PC-3 (cell line): ENCODE results near the gene HNRNPAB.

ENCODE experiments used
- EZH2 ChIP-seq: fragments of 300-600 bp; sonication (generic); IDR thresholded peaks from one replicate; pipeline ENCODE4 v1.6.1; 2017; ENCODE audit warnings: antibody characterized with exemption, mild to moderate bottlenecking, low read length; ENCODE audit not compliant: unreplicated experiment
- EZH2phosphoT487 ChIP-seq: fragments of 300-600 bp; sonication (generic); IDR thresholded peaks from 2 replicates; pipeline ENCODE4 v1.6.1; 2018; ENCODE audit warnings: mild to moderate bottlenecking, antibody characterized with exemption, low read length, borderline replicate concordance
- TF ChIP-seq, protein P1 (sequence below): fragments of 300-600 bp; sonication (generic); conservative IDR thresholded peaks from 2 replicates; pipeline ENCODE4 v1.5.1; 2017; ENCODE audit warnings: antibody characterized with exemption, low read depth, mild to moderate bottlenecking, low read length

DNA sequence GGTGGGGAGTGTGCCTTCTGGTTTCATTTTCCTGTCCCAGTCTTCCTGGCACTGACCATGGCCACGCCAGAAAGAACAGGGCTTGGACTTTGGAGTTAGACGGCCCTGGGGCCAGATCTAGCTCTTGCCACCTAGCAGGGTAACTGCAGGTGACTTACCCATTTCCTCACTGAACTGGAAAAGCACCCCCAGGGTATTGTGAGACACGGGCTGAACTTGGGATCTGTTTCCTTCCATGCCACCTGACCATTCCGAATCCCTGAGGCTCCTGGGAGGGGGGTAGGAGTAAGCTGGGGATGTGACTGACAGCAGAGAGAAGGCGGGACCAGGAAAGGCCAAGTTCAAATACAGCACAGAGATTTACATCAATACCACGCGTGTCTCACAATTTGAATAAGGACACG lies 9.4 kb downstream of the HNRNPAB start:
- TF ChIP-seq, protein P1, sequence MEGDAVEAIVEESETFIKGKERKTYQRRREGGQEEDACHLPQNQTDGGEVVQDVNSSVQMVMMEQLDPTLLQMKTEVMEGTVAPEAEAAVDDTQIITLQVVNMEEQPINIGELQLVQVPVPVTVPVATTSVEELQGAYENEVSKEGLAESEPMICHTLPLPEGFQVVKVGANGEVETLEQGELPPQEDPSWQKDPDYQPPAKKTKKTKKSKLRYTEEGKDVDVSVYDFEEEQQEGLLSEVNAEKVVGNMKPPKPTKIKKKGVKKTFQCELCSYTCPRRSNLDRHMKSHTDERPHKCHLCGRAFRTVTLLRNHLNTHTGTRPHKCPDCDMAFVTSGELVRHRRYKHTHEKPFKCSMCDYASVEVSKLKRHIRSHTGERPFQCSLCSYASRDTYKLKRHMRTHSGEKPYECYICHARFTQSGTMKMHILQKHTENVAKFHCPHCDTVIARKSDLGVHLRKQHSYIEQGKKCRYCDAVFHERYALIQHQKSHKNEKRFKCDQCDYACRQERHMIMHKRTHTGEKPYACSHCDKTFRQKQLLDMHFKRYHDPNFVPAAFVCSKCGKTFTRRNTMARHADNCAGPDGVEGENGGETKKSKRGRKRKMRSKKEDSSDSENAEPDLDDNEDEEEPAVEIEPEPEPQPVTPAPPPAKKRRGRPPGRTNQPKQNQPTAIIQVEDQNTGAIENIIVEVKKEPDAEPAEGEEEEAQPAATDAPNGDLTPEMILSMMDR, result no peak
- TF ChIP-seq EZH2phosphoT487 (no peak), EZH2 (no peak)
